ENCODE results near the gene SLC6A9.

DNA sequence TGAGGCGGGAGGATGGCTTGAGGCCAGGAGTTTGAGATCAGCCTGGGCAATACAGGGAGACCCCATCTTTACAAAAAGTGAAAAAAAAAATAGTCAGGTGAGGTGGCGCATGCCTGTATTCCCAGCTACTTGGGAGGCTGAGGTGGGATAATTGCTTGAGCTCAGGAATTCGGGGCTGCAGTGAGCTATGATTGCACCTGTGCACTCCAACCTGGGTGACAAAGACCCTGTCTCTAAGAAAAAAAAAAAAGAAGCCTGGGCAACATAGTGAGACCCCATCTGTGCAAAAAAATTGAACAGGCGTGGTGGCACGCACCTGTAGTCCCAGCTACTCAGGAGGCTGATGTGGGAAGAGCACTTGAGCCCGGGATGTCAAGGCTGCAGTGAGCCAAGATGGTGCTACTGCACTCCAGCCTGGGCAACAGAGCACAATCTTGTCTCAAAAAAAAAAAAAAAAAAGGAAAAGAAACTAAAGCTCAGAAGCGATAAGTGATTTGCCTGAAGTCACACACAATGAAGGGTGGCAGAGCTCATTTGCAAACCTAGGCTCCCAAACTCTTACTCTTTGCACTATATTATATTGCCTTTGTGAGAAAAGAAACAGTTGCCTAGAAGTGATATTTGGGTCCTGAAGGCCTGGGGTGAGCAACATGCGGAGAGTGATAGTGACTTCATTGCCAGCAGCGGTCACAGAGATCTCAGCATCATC is 37.9 kb downstream of the SLC6A9 start:
- no peak for TF ChIP-seq POLR2A (IDR thresholded peaks at IDR 0.05)
- TF ChIP-seq, protein P1, sequence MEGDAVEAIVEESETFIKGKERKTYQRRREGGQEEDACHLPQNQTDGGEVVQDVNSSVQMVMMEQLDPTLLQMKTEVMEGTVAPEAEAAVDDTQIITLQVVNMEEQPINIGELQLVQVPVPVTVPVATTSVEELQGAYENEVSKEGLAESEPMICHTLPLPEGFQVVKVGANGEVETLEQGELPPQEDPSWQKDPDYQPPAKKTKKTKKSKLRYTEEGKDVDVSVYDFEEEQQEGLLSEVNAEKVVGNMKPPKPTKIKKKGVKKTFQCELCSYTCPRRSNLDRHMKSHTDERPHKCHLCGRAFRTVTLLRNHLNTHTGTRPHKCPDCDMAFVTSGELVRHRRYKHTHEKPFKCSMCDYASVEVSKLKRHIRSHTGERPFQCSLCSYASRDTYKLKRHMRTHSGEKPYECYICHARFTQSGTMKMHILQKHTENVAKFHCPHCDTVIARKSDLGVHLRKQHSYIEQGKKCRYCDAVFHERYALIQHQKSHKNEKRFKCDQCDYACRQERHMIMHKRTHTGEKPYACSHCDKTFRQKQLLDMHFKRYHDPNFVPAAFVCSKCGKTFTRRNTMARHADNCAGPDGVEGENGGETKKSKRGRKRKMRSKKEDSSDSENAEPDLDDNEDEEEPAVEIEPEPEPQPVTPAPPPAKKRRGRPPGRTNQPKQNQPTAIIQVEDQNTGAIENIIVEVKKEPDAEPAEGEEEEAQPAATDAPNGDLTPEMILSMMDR (IDR thresholded peaks at IDR 0.05), result no peak
